Trophoblast cell (in vitro differentiated cells and primary cell): ENCODE results near the gene RPTOR.

Source experiments
- DNase-seq, 2 donors: peaks; one replicate each; pipeline ENCODE4 v3.0.0-alpha.2; 2016
- H2AFZ ChIP-seq: 2 replicates; pipeline ENCODE4 v1.6.1; 2013; ENCODE audit warnings: low read length, moderate library complexity, mild to moderate bottlenecking; ENCODE audit not compliant: insufficient read depth, poor library complexity
- H2AK5ac ChIP-seq: 2 replicates; pipeline ENCODE4 v1.6.1; 2013; ENCODE audit warnings: mild to moderate bottlenecking, low read length
- H2BK120ac ChIP-seq: 2 replicates; pipeline ENCODE4 v1.6.1; 2013; ENCODE audit warnings: low read length, mild to moderate bottlenecking, moderate library complexity; ENCODE audit not compliant: insufficient read depth, poor library complexity
- H2BK12ac ChIP-seq: 2 replicates; pipeline ENCODE4 v1.6.1; 2013; ENCODE audit warnings: mild to moderate bottlenecking, low read length, moderate library complexity
- H2BK5ac ChIP-seq: 2 replicates; pipeline ENCODE4 v1.6.1; 2013; ENCODE audit warnings: low read length, low read depth, moderate library complexity, mild to moderate bottlenecking; ENCODE audit not compliant: poor library complexity
- H3K14ac ChIP-seq: 2 replicates; pipeline ENCODE4 v1.6.1; 2013; ENCODE audit warnings: mild to moderate bottlenecking, low read length
- H3K18ac ChIP-seq: 2 replicates; pipeline ENCODE4 v1.6.1; 2013; ENCODE audit warnings: mild to moderate bottlenecking, low read length
- H3K23ac ChIP-seq: 2 replicates; pipeline ENCODE4 v1.6.1; 2013; ENCODE audit warnings: low read length
- H3K27ac ChIP-seq: 2 replicates; pipeline ENCODE4 v1.5.1; 2013; ENCODE audit warnings: low read depth, mild to moderate bottlenecking, inconsistent platforms, low read length, moderate library complexity
- H3K27me3 ChIP-seq: 2 replicates; pipeline ENCODE4 v1.6.1; 2013; ENCODE audit warnings: inconsistent platforms, mild to moderate bottlenecking, low read length, moderate library complexity; ENCODE audit not compliant: insufficient read depth
- H3K36me3 ChIP-seq, 2 experiments: 1 replicate in 1 of 2; 2 replicates in 1 of 2; pipeline ENCODE4 v1.6.1; 2013; ENCODE audit warnings: low read length in 2 of 2, mild to moderate bottlenecking in 2 of 2, moderate library complexity in 1 of 2; ENCODE audit not compliant: insufficient read depth in 2 of 2, control insufficient read depth in 1 of 2
- H3K4ac ChIP-seq: 2 replicates; pipeline ENCODE4 v1.6.1; 2013; ENCODE audit warnings: low read depth, mild to moderate bottlenecking, low read length, moderate library complexity
- H3K4me1 ChIP-seq, 2 experiments: 1 replicate in 1 of 2; 2 replicates in 1 of 2; pipeline ENCODE4 v1.6.1; 2013; ENCODE audit warnings: low read length in 2 of 2, mild to moderate bottlenecking in 2 of 2, moderate library complexity in 1 of 2; ENCODE audit not compliant: insufficient read depth in 2 of 2, control insufficient read depth in 1 of 2
- H3K4me2 ChIP-seq: 2 replicates; pipeline ENCODE4 v1.6.1; 2013; ENCODE audit warnings: inconsistent platforms, mild to moderate bottlenecking, low read length, moderate library complexity
- H3K4me3 ChIP-seq: 2 replicates; pipeline ENCODE4 v1.5.1; 2013; ENCODE audit warnings: mild to moderate bottlenecking, low read depth, low read length, inconsistent platforms
- H3K79me1 ChIP-seq: one replicate; pipeline ENCODE4 v1.6.1; 2013; ENCODE audit warnings: low read length
- H3K79me2 ChIP-seq: 2 replicates; pipeline ENCODE4 v1.6.1; 2013; ENCODE audit warnings: low read length, mild to moderate bottlenecking; ENCODE audit not compliant: control insufficient read depth, insufficient read depth, poor library complexity
- H3K9ac ChIP-seq: 2 replicates; pipeline ENCODE4 v1.6.1; 2013; ENCODE audit warnings: mild to moderate bottlenecking, low read length
- H3K9me3 ChIP-seq: 2 replicates; pipeline ENCODE4 v1.6.1; 2013; ENCODE audit warnings: low read depth, mild to moderate bottlenecking, control low read depth, inconsistent platforms, low read length; ENCODE audit not compliant: insufficient read depth
- H4K12ac ChIP-seq: 2 replicates; pipeline ENCODE4 v1.6.1; 2013; ENCODE audit warnings: low read depth, mild to moderate bottlenecking, low read length, moderate library complexity
- H4K8ac ChIP-seq: 2 replicates; pipeline ENCODE4 v1.6.1; 2013; ENCODE audit warnings: low read depth, mild to moderate bottlenecking, low read length, moderate library complexity
- H4K91ac ChIP-seq: one replicate; pipeline ENCODE4 v1.6.1; 2013; ENCODE audit warnings: low read depth, mild to moderate bottlenecking, low read length, moderate library complexity
- WGBS: extraction: QIAGEN DNeasy Blood & Tissue Kit; methylation state at CpG from one replicate; pipeline ENCODE4 v1.1.7; 2013; ENCODE audit warnings: missing lambda C conversion rate; ENCODE audit not compliant: insufficient read length, insufficient coverage; ENCODE audit errors: extremely low coverage; 5-methylcytosine and 5-hydroxymethylcytosine counted together

Gene RPTOR

GRCh38 chr17:80573701-80574100 is 29.1 kb downstream of the RPTOR start:
- Histone ChIP-seq H2BK12ac (no peak overlapping the region), H2AFZ (no peak overlapping the region), H2AK5ac (no peak overlapping the region), H4K12ac (no peak overlapping the region), H3K23ac (no peak overlapping the region), H2BK120ac (no peak overlapping the region), H3K27ac (no peak overlapping the region), H3K36me3 (no peaks in the 10 kb centered on the region), H3K4ac (no peak overlapping the region), H3K9ac (no peak overlapping the region), H3K18ac (no peak overlapping the region), H4K91ac (no peak overlapping the region), H3K4me1 (peaks cover 3 to 11% of the 10 kb centered on the region in 2 experiments), H3K4me2 (no peak overlapping the region), H3K4me3 (no peak overlapping the region), H3K27me3 (no peaks in the 10 kb centered on the region), H3K79me2 (no peaks in the 10 kb centered on the region), H3K9me3 (no peaks in the 10 kb centered on the region), H4K8ac (no peak overlapping the region), H3K14ac (no peak overlapping the region), H3K79me1 (no peaks in the 10 kb centered on the region), H2BK5ac (no peak overlapping the region)
- no peak for DNase-seq
- WGBS: no CpG with 5 or more reads among the region's 6 CpGs

- H3K4me2 ChIP-seq: no peak overlapping the region
- no peaks in the 10 kb centered on the region for H3K36me3 ChIP-seq
- H2BK120ac ChIP-seq: no peak overlapping the region
- no peak overlapping the region for H2BK5ac ChIP-seq
- no peak overlapping the region for H3K18ac ChIP-seq
- H3K4me1 ChIP-seq: peaks cover 3 to 12% of the 10 kb centered on the region in 2 experiments
- no peak overlapping the region for H4K91ac ChIP-seq
- no peak overlapping the region for H2AFZ ChIP-seq
- H2AK5ac ChIP-seq: no peak overlapping the region
- no peak overlapping the region for H3K9ac ChIP-seq
- H4K12ac ChIP-seq: no peak overlapping the region
- H3K23ac ChIP-seq: no peak overlapping the region
- H3K79me1 ChIP-seq: no peaks in the 10 kb centered on the region
- no peak overlapping the region for H3K4me3 ChIP-seq
- H4K8ac ChIP-seq: no peak overlapping the region
- H2BK12ac ChIP-seq: no peak overlapping the region
- no peaks in the 10 kb centered on the region for H3K27me3 ChIP-seq
- no peaks in the 10 kb centered on the region for H3K79me2 ChIP-seq
- no peak for DNase-seq
- H3K4ac ChIP-seq: no peak overlapping the region
- no peaks in the 10 kb centered on the region for H3K9me3 ChIP-seq
- no CpG with 5 or more reads among the region's 4 CpGs for WGBS
- H3K14ac ChIP-seq: no peak overlapping the region
- no peak overlapping the region for H3K27ac ChIP-seq
Measured at GRCh38 chr17:80574496-80574895, 29.9 kb downstream of the RPTOR start.

- Histone ChIP-seq H3K4me2 (no peak overlapping the region), H3K79me1 (no peaks in the 10 kb centered on the region), H3K9ac (no peak overlapping the region), H2BK12ac (no peak overlapping the region), H3K4ac (no peak overlapping the region), H3K27ac (no peak overlapping the region), H2AFZ (no peak overlapping the region), H2AK5ac (no peak overlapping the region), H2BK120ac (no peak overlapping the region), H3K18ac (no peak overlapping the region), H4K91ac (no peak overlapping the region), H4K12ac (no peak overlapping the region), H3K14ac (no peak overlapping the region), H3K23ac (no peak overlapping the region), H3K4me1 (peaks cover 3 to 12% of the 10 kb centered on the region in 2 experiments), H3K36me3 (no peaks in the 10 kb centered on the region), H3K4me3 (no peak overlapping the region), H3K27me3 (no peaks in the 10 kb centered on the region), H2BK5ac (no peak overlapping the region), H4K8ac (no peak overlapping the region), H3K9me3 (no peaks in the 10 kb centered on the region), H3K79me2 (no peaks in the 10 kb centered on the region)
- peak; percentile 90 to 98 for DNase-seq
- no CpG with 5 or more reads among the region's 17 CpGs for WGBS
Measured at GRCh38 chr17:80575057-80575875, 30.6 kb downstream of the RPTOR start.

- Histone ChIP-seq H3K4ac (no peak overlapping the region), H4K12ac (no peak overlapping the region), H3K4me3 (no peak overlapping the region), H2AFZ (no peak overlapping the region), H2BK12ac (no peak overlapping the region), H2AK5ac (no peak overlapping the region), H3K4me2 (peak overlapping the region; percentile 6), H3K27me3 (no peaks in the 10 kb centered on the region), H4K91ac (no peak overlapping the region), H3K18ac (no peak overlapping the region), H4K8ac (no peak overlapping the region), H3K27ac (no peak overlapping the region), H3K14ac (no peak overlapping the region), H3K79me1 (no peaks in the 10 kb centered on the region), H3K9ac (no peak overlapping the region), H3K79me2 (no peaks in the 10 kb centered on the region), H3K36me3 (peaks cover 1 to 3% of the 10 kb centered on the region in 2 experiments), H3K23ac (no peak overlapping the region), H3K9me3 (no peaks in the 10 kb centered on the region), H3K4me1 (peaks cover 3 to 12% of the 10 kb centered on the region in 2 experiments), H2BK5ac (no peak overlapping the region), H2BK120ac (no peak overlapping the region)
- WGBS: no CpG with 5 or more reads among the region's 14 CpGs
- no peak for DNase-seq
Measured at GRCh38 chr17:80577876-80578570, 33.4 kb downstream of the RPTOR start.
